Measurements from ENCODE around the gene ATAD3C. TPM values are rescaled to one million over a fixed set of nuclear protein-coding genes. Genes with fewer than 3 reads are reported as not detected.
A peak's percentile ranks its signal among the peaks of the same experiment; 100 is the strongest.
"Not testable (repeated sequence)": the region's sequence is repeated elsewhere in the genome, so short reads cannot be mapped to it uniquely, and the experiment has no call there.

The ATAD3C gene
- polyA plus RNA-seq, 2 donors, result 1.8 to 2.1 TPM

DNA sequence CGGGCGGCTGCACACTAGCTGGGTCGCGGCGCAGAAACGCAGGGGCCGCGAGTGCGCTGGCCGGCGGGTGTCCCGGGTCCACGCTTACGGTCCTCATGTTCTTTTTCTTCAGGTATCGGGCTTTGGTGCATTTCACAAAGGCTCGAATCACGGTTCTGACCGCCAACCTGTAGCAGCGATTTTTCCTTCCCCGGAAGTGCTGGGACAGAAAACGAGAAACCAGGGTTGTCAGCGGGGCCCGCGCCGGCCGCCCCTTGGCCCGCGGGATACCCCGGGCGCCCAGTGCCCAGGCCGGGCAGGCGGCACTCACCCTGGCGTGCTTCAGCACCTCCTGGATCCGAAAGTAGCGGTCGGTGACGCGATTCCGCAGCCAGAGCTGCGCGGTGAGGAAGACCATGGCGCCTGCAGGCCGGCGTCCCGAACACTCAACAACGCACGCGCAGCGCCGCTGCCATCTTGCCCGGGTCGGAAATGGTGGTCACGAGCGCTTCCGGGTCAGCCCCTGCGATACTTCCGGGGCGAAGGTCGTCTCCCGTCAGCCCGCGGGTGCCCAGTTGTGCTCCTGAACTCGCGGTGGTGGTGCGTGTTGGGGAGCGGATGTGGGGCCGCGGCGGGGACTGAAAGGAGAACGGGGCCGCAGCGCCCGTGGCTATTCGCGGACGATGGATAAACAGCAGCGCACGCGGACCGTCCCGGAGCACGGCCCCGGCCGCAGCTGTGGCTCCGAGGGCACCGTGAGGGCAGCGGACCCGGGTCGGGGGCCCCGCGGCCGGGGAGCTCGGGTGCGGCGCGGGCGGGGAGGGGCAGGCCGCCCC lies 42.5 kb upstream of the ATAD3C start, which contains the start of gene MRPL20:
Gene MRPL20 (minus strand): TSS at position 473 of the 815 bp plus-strand sequence. CDS start 76 bp downstream, at position 397.
- 0 to 1% methylated on average over 97 to 98 of the region's 98 CpGs for WGBS, 2 donors
- H3K27me3 ChIP-seq (ENCODE audit: control insufficient read depth in 1 of 2, insufficient read depth in 2 of 2, low read length in 2 of 2), result no peaks in the 10 kb centered on the region
- H3K9me3 ChIP-seq (ENCODE audit: control insufficient read depth in 2 of 2, insufficient read depth in 1 of 2, low read depth in 1 of 2, low read length in 1 of 2), result no peaks in the 10 kb centered on the region
- H3K4me3 ChIP-seq (ENCODE audit: low read depth in 1 of 2, low read length in 2 of 2), result peak within 1 kb of the TSS; percentile 95 to 96
- peak within 1 kb of the TSS; percentile 90 to 92 for H3K27ac ChIP-seq (ENCODE audit: low read depth in 2 of 2, low read length in 1 of 2)
- peaks cover 3 to 16% of the 10 kb centered on the region in 2 donors for H3K36me3 ChIP-seq (ENCODE audit: control insufficient read depth in 2 of 2, insufficient read depth in 2 of 2, low read length in 1 of 2)
- peaks cover 6 to 11% of the 10 kb centered on the region in 2 donors for H3K4me1 ChIP-seq (ENCODE audit: control insufficient read depth in 2 of 2, insufficient read depth in 2 of 2, low read length in 1 of 2)

- Histone ChIP-seq H3K4me3 (ENCODE audit: low read depth in 1 of 2, low read length in 2 of 2) (peak overlapping the region; percentile 95 to 96), H3K9me3 (ENCODE audit: control insufficient read depth in 2 of 2, insufficient read depth in 1 of 2, low read depth in 1 of 2, low read length in 1 of 2) (no peaks in the 10 kb centered on the region), H3K27me3 (ENCODE audit: control insufficient read depth in 1 of 2, insufficient read depth in 2 of 2, low read length in 2 of 2) (no peaks in the 10 kb centered on the region), H3K36me3 (ENCODE audit: control insufficient read depth in 2 of 2, insufficient read depth in 2 of 2, low read length in 1 of 2) (peaks cover 3 to 13% of the 10 kb centered on the region in 2 donors), H3K4me1 (ENCODE audit: control insufficient read depth in 2 of 2, insufficient read depth in 2 of 2, low read length in 1 of 2) (peaks cover 6 to 9% of the 10 kb centered on the region in 2 donors), H3K27ac (ENCODE audit: low read depth in 2 of 2, low read length in 1 of 2) (peak overlapping the region; percentile 90 to 92)
- WGBS, 2 donors, result 10% methylated on average over 41 of the region's 41 CpGs
Measured at GRCh38 chr1:1407636-1408318, 41.7 kb upstream of the ATAD3C start.

GRCh38 chr1:1410238-1410637 lies 39.3 kb upstream of the ATAD3C start:
- H3K27ac ChIP-seq (ENCODE audit: low read depth in 2 of 2, low read length in 1 of 2), result not testable (repeated sequence)
- 63 to 72% methylated on average over 8 of the region's 8 CpGs for WGBS, 2 donors

DNA sequence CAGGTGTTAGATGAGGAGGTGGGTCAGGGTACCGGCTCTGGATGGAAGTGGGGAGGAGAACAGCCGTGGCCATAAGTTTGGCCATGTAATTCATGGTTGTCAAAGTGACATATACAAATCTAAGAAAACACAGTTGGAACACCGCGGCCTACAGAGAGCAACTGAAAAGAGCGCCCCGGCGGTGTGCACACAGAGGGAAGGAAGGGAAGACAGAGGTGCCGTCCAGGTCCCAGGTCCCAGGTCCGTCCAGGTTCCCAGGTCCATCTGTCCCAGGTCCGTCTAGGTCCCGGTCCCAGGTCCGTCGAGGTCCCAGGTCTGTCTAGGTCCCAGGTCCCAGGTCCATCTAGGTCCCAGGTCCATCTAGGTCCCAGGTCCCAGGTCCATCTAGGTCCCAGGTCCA lies 37.9 kb upstream of the ATAD3C start:
- Histone ChIP-seq H3K4me1 (ENCODE audit: control insufficient read depth in 2 of 2, insufficient read depth in 2 of 2, low read length in 1 of 2) (peaks cover 2 to 4% of the 10 kb centered on the region in 2 donors), H3K9me3 (ENCODE audit: control insufficient read depth in 2 of 2, insufficient read depth in 1 of 2, low read depth in 1 of 2, low read length in 1 of 2) (no peaks in the 10 kb centered on the region), H3K27me3 (ENCODE audit: control insufficient read depth in 1 of 2, insufficient read depth in 2 of 2, low read length in 2 of 2) (no peaks in the 10 kb centered on the region), H3K27ac (ENCODE audit: low read depth in 2 of 2, low read length in 1 of 2) (no peak overlapping the region), H3K36me3 (ENCODE audit: control insufficient read depth in 2 of 2, insufficient read depth in 2 of 2, low read length in 1 of 2) (no peaks in the 10 kb centered on the region), H3K4me3 (ENCODE audit: low read depth in 1 of 2, low read length in 2 of 2) (no peak overlapping the region)
- WGBS, 2 donors, result 94 to 97% methylated on average over 13 of the region's 13 CpGs

More at GRCh38 chr1:1410238-1410637, 39.3 kb upstream of the ATAD3C start:
- not testable (repeated sequence) for H3K9me3 ChIP-seq (ENCODE audit: control insufficient read depth in 2 of 2, insufficient read depth in 1 of 2, low read depth in 1 of 2, low read length in 1 of 2); H3K4me3 ChIP-seq (ENCODE audit: low read depth in 1 of 2, low read length in 2 of 2); H3K27me3 ChIP-seq (ENCODE audit: control insufficient read depth in 1 of 2, insufficient read depth in 2 of 2, low read length in 2 of 2); H3K36me3 ChIP-seq (ENCODE audit: control insufficient read depth in 2 of 2, insufficient read depth in 2 of 2, low read length in 1 of 2); H3K4me1 ChIP-seq (ENCODE audit: control insufficient read depth in 2 of 2, insufficient read depth in 2 of 2, low read length in 1 of 2)

DNA sequence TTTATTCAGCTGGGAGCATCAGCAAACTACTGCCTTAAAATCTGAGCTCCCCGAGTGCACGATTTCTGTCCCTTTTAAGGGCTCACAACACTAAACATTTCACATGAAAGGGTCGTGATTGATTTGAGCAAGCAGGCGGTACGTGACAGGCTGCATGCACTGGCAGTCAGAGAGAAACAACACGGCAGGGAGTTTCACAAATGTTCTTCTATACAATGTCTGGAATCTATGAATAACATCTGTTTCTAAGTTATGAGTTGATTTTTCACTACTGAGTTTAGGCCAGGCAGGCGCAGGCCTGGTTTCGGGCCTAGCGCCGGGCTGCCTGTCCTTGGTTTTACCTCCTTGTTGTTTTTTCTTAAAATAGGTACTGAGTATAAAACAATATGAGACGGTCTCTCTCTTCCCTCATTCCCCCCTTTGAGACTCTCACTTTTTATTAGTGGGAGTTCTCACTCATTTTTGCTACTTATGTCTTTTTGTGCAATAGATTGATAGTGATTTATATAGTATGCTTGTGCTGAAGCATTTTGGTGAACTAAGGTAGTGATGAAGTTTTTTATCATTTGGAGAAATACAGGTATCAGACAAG lies 37.1 kb upstream of the ATAD3C start:
- H3K9me3 ChIP-seq (ENCODE audit: control insufficient read depth in 2 of 2, insufficient read depth in 1 of 2, low read depth in 1 of 2, low read length in 1 of 2); H3K27me3 ChIP-seq (ENCODE audit: control insufficient read depth in 1 of 2, insufficient read depth in 2 of 2, low read length in 2 of 2); H3K4me3 ChIP-seq (ENCODE audit: low read depth in 1 of 2, low read length in 2 of 2); H3K36me3 ChIP-seq (ENCODE audit: control insufficient read depth in 2 of 2, insufficient read depth in 2 of 2, low read length in 1 of 2); H3K27ac ChIP-seq (ENCODE audit: low read depth in 2 of 2, low read length in 1 of 2); H3K4me1 ChIP-seq (ENCODE audit: control insufficient read depth in 2 of 2, insufficient read depth in 2 of 2, low read length in 1 of 2): not testable (repeated sequence)
- 91 to 93% methylated on average over 11 of the region's 11 CpGs for WGBS, 2 donors

- peaks cover 5 to 14% of the 10 kb centered on the region in 2 donors for H3K4me1 ChIP-seq (ENCODE audit: control insufficient read depth in 2 of 2, insufficient read depth in 2 of 2, low read length in 1 of 2)
- no peak overlapping the region for H3K27ac ChIP-seq (ENCODE audit: low read depth in 2 of 2, low read length in 1 of 2)
- no peaks in the 10 kb centered on the region for H3K27me3 ChIP-seq (ENCODE audit: control insufficient read depth in 1 of 2, insufficient read depth in 2 of 2, low read length in 2 of 2)
- H3K4me3 ChIP-seq (ENCODE audit: low read depth in 1 of 2, low read length in 2 of 2), result no peak overlapping the region
- WGBS, 2 donors, result 84 to 88% methylated on average over 13 of the region's 13 CpGs
- no peaks in the 10 kb centered on the region for H3K9me3 ChIP-seq (ENCODE audit: control insufficient read depth in 2 of 2, insufficient read depth in 1 of 2, low read depth in 1 of 2, low read length in 1 of 2)
- H3K36me3 ChIP-seq (ENCODE audit: control insufficient read depth in 2 of 2, insufficient read depth in 2 of 2, low read length in 1 of 2), result no peaks in the 10 kb centered on the region
Measured at GRCh38 chr1:1415751-1416150, 33.7 kb upstream of the ATAD3C start.

DNA sequence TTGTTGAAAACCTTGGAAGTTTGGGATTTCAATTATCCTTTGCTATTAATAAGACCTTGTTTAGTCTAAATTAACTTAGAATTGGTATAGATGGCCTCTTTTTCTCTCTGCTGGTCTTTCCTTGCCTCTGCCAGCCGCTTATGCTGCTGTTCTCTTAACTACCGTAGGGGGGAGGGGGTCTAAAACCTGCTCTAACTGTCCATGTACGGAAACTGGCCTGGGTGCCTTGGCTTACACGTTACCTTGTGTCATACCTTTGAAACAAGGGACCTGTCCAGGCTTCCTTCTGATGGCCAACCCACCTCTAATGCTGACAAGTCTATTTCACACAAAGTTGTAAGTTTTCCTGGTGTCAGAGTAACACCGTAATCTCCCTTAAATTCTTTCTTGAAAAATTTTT lies 32.1 kb upstream of the ATAD3C start:
- H3K4me3 ChIP-seq (ENCODE audit: low read depth in 1 of 2, low read length in 2 of 2); H3K9me3 ChIP-seq (ENCODE audit: control insufficient read depth in 2 of 2, insufficient read depth in 1 of 2, low read depth in 1 of 2, low read length in 1 of 2); H3K27me3 ChIP-seq (ENCODE audit: control insufficient read depth in 1 of 2, insufficient read depth in 2 of 2, low read length in 2 of 2); H3K36me3 ChIP-seq (ENCODE audit: control insufficient read depth in 2 of 2, insufficient read depth in 2 of 2, low read length in 1 of 2): not testable (repeated sequence)
- Histone ChIP-seq H3K27ac (ENCODE audit: low read depth in 2 of 2, low read length in 1 of 2) (peak overlapping the region; percentile 74 to 87), H3K4me1 (ENCODE audit: control insufficient read depth in 2 of 2, insufficient read depth in 2 of 2, low read length in 1 of 2) (peaks cover 16 to 23% of the 10 kb centered on the region in 2 donors)
- WGBS, 2 donors, result 49 to 58% methylated on average over 5 of the region's 5 CpGs

GRCh38 chr1:1417825-1418463 lies 31.5 kb upstream of the ATAD3C start:
- not testable (repeated sequence) for H3K27me3 ChIP-seq (ENCODE audit: control insufficient read depth in 1 of 2, insufficient read depth in 2 of 2, low read length in 2 of 2); H3K36me3 ChIP-seq (ENCODE audit: control insufficient read depth in 2 of 2, insufficient read depth in 2 of 2, low read length in 1 of 2); H3K4me3 ChIP-seq (ENCODE audit: low read depth in 1 of 2, low read length in 2 of 2); H3K9me3 ChIP-seq (ENCODE audit: control insufficient read depth in 2 of 2, insufficient read depth in 1 of 2, low read depth in 1 of 2, low read length in 1 of 2)
- 50 to 56% methylated on average over 25 of the region's 25 CpGs for WGBS, 2 donors
- Histone ChIP-seq H3K27ac (ENCODE audit: low read depth in 2 of 2, low read length in 1 of 2) (peak overlapping the region; percentile 81 to 87), H3K4me1 (ENCODE audit: control insufficient read depth in 2 of 2, insufficient read depth in 2 of 2, low read length in 1 of 2) (peaks cover 18 to 23% of the 10 kb centered on the region in 2 donors)

Data from esophagus (tissue), 2 donors.